ENCODE measurements around the gene DHCR24.
"Not testable (repeated sequence)": the region's sequence is repeated elsewhere in the genome, so short reads cannot be mapped to it uniquely, and the experiment has no call there.

The DHCR24 gene

GRCh38 chr1:54885237-54885679, 1.7 kb downstream of the DHCR24 start:
- peaks cover 0 to 42% (median 16%) of the 10 kb centered on the region in 4 donors for H3K4me1 ChIP-seq
- peaks cover 0 to 5% (median 0%) of the 10 kb centered on the region in 3 donors for H3K36me3 ChIP-seq
- H3K4me3 ChIP-seq, result no peak overlapping the region
- no peaks in the 10 kb centered on the region for H3K27me3 ChIP-seq
- intact Hi-C loops (cut with DNase I; ENCODE audit: low total_unique reads), result no loop called here
- H3K27ac ChIP-seq, result no peak overlapping the region
- H3K9me3 ChIP-seq, result no peaks in the 10 kb centered on the region
- TF ChIP-seq CTCF (IDR thresholded peaks at IDR 0.05), result no peak
- DNase-seq, result no peak

GRCh38 chr1:54884768-54885167, 2.2 kb downstream of the DHCR24 start:
- intact Hi-C loops (cut with DNase I; ENCODE audit: low total_unique reads), result no loop called here
- Histone ChIP-seq H3K36me3 (peaks cover 0 to 5% (median 0%) of the 10 kb centered on the region in 3 donors), H3K4me1 (peaks cover 0 to 42% (median 16%) of the 10 kb centered on the region in 4 donors), H3K27ac (no peak overlapping the region), H3K9me3 (no peaks in the 10 kb centered on the region), H3K4me3 (no peak overlapping the region), H3K27me3 (no peaks in the 10 kb centered on the region)
- no peak for TF ChIP-seq CTCF (IDR thresholded peaks at IDR 0.05)
- no peak for DNase-seq

GRCh38 chr1:54884135-54884586, 2.8 kb downstream of the DHCR24 start:
- intact Hi-C loops (cut with DNase I; ENCODE audit: low total_unique reads), result no loop called here
- no peak for DNase-seq
- Histone ChIP-seq H3K36me3 (peaks cover 0 to 5% (median 0%) of the 10 kb centered on the region in 3 donors), H3K4me3 (no peak overlapping the region), H3K9me3 (no peaks in the 10 kb centered on the region), H3K4me1 (peaks cover 0 to 42% (median 16%) of the 10 kb centered on the region in 4 donors), H3K27me3 (no peaks in the 10 kb centered on the region), H3K27ac (peak overlapping the region in 1 of 2 donors; percentile 10)
- TF ChIP-seq CTCF (IDR thresholded peaks at IDR 0.05), result no peak

- no peak overlapping the region for H3K4me3 ChIP-seq
- peak in 1 of 2 donors; percentile 29 for DNase-seq
- H3K27ac ChIP-seq, result peak overlapping the region in 1 of 2 donors; percentile 10
- peaks cover 0 to 42% (median 16%) of the 10 kb centered on the region in 4 donors for H3K4me1 ChIP-seq
- no peaks in the 10 kb centered on the region for H3K27me3 ChIP-seq
- intact Hi-C loops (cut with DNase I; ENCODE audit: low total_unique reads), result no loop called here
- no peak for TF ChIP-seq CTCF (IDR thresholded peaks at IDR 0.05)
- H3K9me3 ChIP-seq, result no peaks in the 10 kb centered on the region
- peaks cover 0 to 5% (median 0%) of the 10 kb centered on the region in 3 donors for H3K36me3 ChIP-seq
These were observed 3.5 kb downstream of the DHCR24 start for GRCh38 chr1:54883349-54884102.

GRCh38 chr1:54882519-54882918, 4.5 kb downstream of the DHCR24 start:
- H3K27me3 ChIP-seq, result no peaks in the 10 kb centered on the region
- no peak overlapping the region for H3K4me3 ChIP-seq
- no peak overlapping the region for H3K27ac ChIP-seq
- intact Hi-C loops (cut with DNase I; ENCODE audit: low total_unique reads), result no loop called here
- H3K4me1 ChIP-seq, result peaks cover 0 to 36% (median 14%) of the 10 kb centered on the region in 4 donors
- no peak for TF ChIP-seq CTCF (IDR thresholded peaks at IDR 0.05)
- no peak for DNase-seq
- H3K9me3 ChIP-seq, result no peaks in the 10 kb centered on the region
- peaks cover 0 to 5% (median 0%) of the 10 kb centered on the region in 3 donors for H3K36me3 ChIP-seq

- intact Hi-C loops (cut with DNase I; ENCODE audit: low total_unique reads); H3K9me3 ChIP-seq; H3K27me3 ChIP-seq; H3K27ac ChIP-seq; H3K36me3 ChIP-seq; DNase-seq; H3K4me3 ChIP-seq: not testable (repeated sequence)
- H3K4me1 ChIP-seq, result peaks cover 0 to 29% (median 13%) of the 10 kb centered on the region in 4 donors
These were observed 5.4 kb downstream of the DHCR24 start for GRCh38 chr1:54881604-54882003.

All from tibial artery (tissue), 4 donors.